K562 (cell line): ENCODE results near the gene PROM2. TPM values are rescaled to one million over a fixed set of nuclear protein-coding genes. Genes with fewer than 3 reads are reported as not detected.

Experiments
- ATAC-seq: fragments of 200-7000 bp; cut with Tn5 transposase; 3 replicates; pipeline ENCODE4 v1.9.1; 2020; ENCODE audit warnings: moderate library complexity
- BruUV-seq: library from RNA; stranded (reverse); fragments of 400-500 nt; replicated peaks from 2 replicates; lab custom pipeline; 2021; lab: Mats Ljungman, UMichigan
- CTCF ChIA-PET: fragments of 300-600 bp; formaldehyde crosslinking; extraction: SDS; loops from one replicate; lab custom pipeline; 2021; ENCODE audit warnings: low intra/inter-chr PET ratio; lab: Yijun Ruan, JAX
- POLR2A ChIA-PET: fragments of 300-600, 350-650 bp; sonication (Branson Sonifier 250); formaldehyde crosslinking; extraction: SDS; loops from one replicate; lab custom pipeline; 2021; ENCODE audit warnings: antibody characterized with exemption, inconsistent platforms; lab: Yijun Ruan, JAX
- DNase-seq, 4 experiments: peaks; one replicate each; pipeline versions ENCODE4 v3.0.0 to v3.0.0-alpha.2; 2011 to 2018; ENCODE audit warnings: low spot score in 3 of 4, mixed read lengths in 3 of 4; ENCODE audit errors: extremely low read depth in 1 of 4
- FAIRE-seq: peaks from 2 replicates; lab custom pipeline; 2011; peaks lifted over from hg19 to GRCh38; lab: Jason Lieb, UNC
- H2AFZ ChIP-seq: 2 replicates; pipeline ENCODE4 v1.6.0; 2011; ENCODE audit warnings: low read depth, low read length, control low read depth, inconsistent platforms
- H3K27ac ChIP-seq: fragments of 200-600 bp; 3 replicates; pipeline ENCODE4 v1.8.0; 2011; ENCODE audit warnings: low read depth, mild to moderate bottlenecking, control low read depth, inconsistent platforms, low read length, moderate library complexity, mixed read lengths; ENCODE audit errors: extremely low read depth
- H3K27me3 ChIP-seq, 2 experiments: fragments of 300-600 bp in 1 of 2; 2 replicates in 1 of 2; 3 replicates in 1 of 2; pipeline versions ENCODE4 v1.6.0 to v1.8.0; 2011; ENCODE audit warnings: inconsistent platforms in 2 of 2, low read length in 2 of 2, mild to moderate bottlenecking in 1 of 2, mixed read lengths in 1 of 2, moderate library complexity in 1 of 2; ENCODE audit not compliant: control insufficient read depth in 2 of 2, insufficient read depth in 2 of 2
- H3K36me3 ChIP-seq: fragments of 300-600 bp; 3 replicates; pipeline ENCODE4 v1.8.0; 2011; ENCODE audit warnings: mild to moderate bottlenecking, low read length, inconsistent platforms; ENCODE audit not compliant: control insufficient read depth, insufficient read depth
- H3K4me1 ChIP-seq, 2 experiments: fragments of 200-600 bp in 1 of 2; replicated peaks in 1 of 2; 2 replicates in 1 of 2; 3 replicates in 1 of 2; pipeline versions ENCODE4 v1.5.1 to v1.8.0; 2011; ENCODE audit warnings: inconsistent platforms in 2 of 2, low read length in 2 of 2, mild to moderate bottlenecking in 1 of 2, mixed read lengths in 1 of 2, moderate library complexity in 1 of 2; ENCODE audit not compliant: control insufficient read depth in 2 of 2, insufficient read depth in 2 of 2
- H3K4me2 ChIP-seq: 2 replicates; pipeline ENCODE4 v1.6.1; 2011; ENCODE audit warnings: low read length, control low read depth, inconsistent platforms, mixed read lengths; ENCODE audit not compliant: insufficient read depth
- H3K4me3 ChIP-seq: fragments of 200-600 bp; sonication (generic), shearing (Covaris generic); 2 replicates; pipeline ENCODE4 v1.5.1; 2016; ENCODE audit warnings: control low read depth, inconsistent platforms
- H3K79me2 ChIP-seq: fragments of 200-600 bp; 3 replicates; pipeline ENCODE4 v1.8.0; 2011; ENCODE audit warnings: low read length, inconsistent platforms; ENCODE audit not compliant: control insufficient read depth, insufficient read depth
- H3K9ac ChIP-seq, 2 experiments: 2 replicates each; pipeline versions ENCODE4 v1.6.0 to v1.6.1; 2011; ENCODE audit warnings: low read depth in 2 of 2, low read length in 2 of 2, control low read depth in 1 of 2, inconsistent platforms in 1 of 2, mild to moderate bottlenecking in 1 of 2, mixed read lengths in 1 of 2; ENCODE audit not compliant: insufficient read depth in 1 of 2
- H3K9me1 ChIP-seq: one replicate; pipeline ENCODE4 v1.6.0; 2011; ENCODE audit warnings: inconsistent platforms, mild to moderate bottlenecking, low read length, moderate library complexity; ENCODE audit not compliant: control insufficient read depth, insufficient read depth
- H3K9me3 ChIP-seq: replicated peaks from 2 replicates; pipeline ENCODE4 v1.5.1; 2011; ENCODE audit warnings: low read depth, low read length, inconsistent platforms; ENCODE audit not compliant: control insufficient read depth, insufficient read depth
- H4K20me1 ChIP-seq: replicated peaks from 2 replicates; pipeline ENCODE4 v1.6.1; 2011; ENCODE audit warnings: low read length, inconsistent platforms, mixed read lengths; ENCODE audit not compliant: control insufficient read depth, insufficient read depth
- ETS2 ChIP-seq: IDR thresholded peaks from 2 replicates; pipeline ENCODE4 v1.6.1; 2016; ENCODE audit warnings: borderline replicate concordance, missing genetic modification characterization, mild to moderate bottlenecking, moderate library complexity, missing compliant biosample characterization; ENCODE audit not compliant: poor library complexity, severe bottlenecking
- HDAC1 ChIP-seq, 2 experiments: fragments of 450-650 bp; IDR thresholded peaks; 2 replicates each; pipeline ENCODE4 v1.6.1; 2016 to 2017; ENCODE audit warnings: inconsistent platforms in 1 of 2, mild to moderate bottlenecking in 1 of 2, moderate library complexity in 1 of 2
- HMG20A ChIP-seq: fragments of 450-650 bp; formaldehyde crosslinking; conservative IDR thresholded peaks from 2 replicates; pipeline ENCODE4 v1.4.0; 2020; ENCODE audit warnings: mild to moderate bottlenecking, mixed read lengths
- L3MBTL2 ChIP-seq: fragments of 450-650 bp; IDR thresholded peaks from 2 replicates; pipeline ENCODE4 v1.6.1; 2016; ENCODE audit warnings: mild to moderate bottlenecking, moderate library complexity
- TCF15 ChIP-seq: fragments of 250-450 bp; sonication (Bioruptor Pico); IDR thresholded peaks from 2 replicates; pipeline ENCODE4 v1.8.0; 2022; ENCODE audit warnings: moderate library complexity, mild to moderate bottlenecking, inconsistent platforms
- TCF3 ChIP-seq: sonication (generic); formaldehyde crosslinking; IDR thresholded peaks from 2 replicates; pipeline ENCODE4 v1.4.0; 2020; ENCODE audit warnings: mild to moderate bottlenecking, missing genetic modification reagents
- XRCC3 ChIP-seq: fragments of 450-650 bp; IDR thresholded peaks from 2 replicates; pipeline ENCODE4 v1.6.1; 2017; ENCODE audit warnings: mild to moderate bottlenecking, moderate library complexity
- ZNF140 ChIP-seq: fragments of 250-450 bp; sonication (Bioruptor Pico); IDR thresholded peaks from 2 replicates; pipeline ENCODE4 v1.8.0; 2021; ENCODE audit warnings: moderate library complexity, mild to moderate bottlenecking, inconsistent platforms
- ZNF232 ChIP-seq: sonication (generic); formaldehyde crosslinking; IDR thresholded peaks from 2 replicates; pipeline ENCODE4 v1.8.0; 2022; ENCODE audit warnings: mild to moderate bottlenecking, missing genetic modification reagents
- ZNF696 ChIP-seq: fragments of 250-450 bp; sonication (Bioruptor Pico); conservative IDR thresholded peaks from 2 replicates; pipeline ENCODE4 v1.4.0; 2020; ENCODE audit warnings: mild to moderate bottlenecking, moderate library complexity
- ZNF766 ChIP-seq: fragments of 200-800 bp; sonication (Bioruptor generic); conservative IDR thresholded peaks from 2 replicates; pipeline ENCODE4 v1.6.1; 2016; ENCODE audit warnings: missing genetic modification characterization, missing compliant biosample characterization
- WGBS: fragments of 100-300 bp; shearing (Covaris generic); methylation state at CpG from one replicate; pipeline ENCODE4 v1.1.6; 2016; ENCODE audit warnings: low coverage, mixed read lengths; ENCODE audit not compliant: insufficient coverage; ENCODE audit errors: missing lambda C conversion rate; 5-methylcytosine and 5-hydroxymethylcytosine counted together
- in situ Hi-C: fragments of 300-500 bp; cut with MboI; formaldehyde crosslinking; loops from 4 replicates; pipeline ENCODE4 v1.15.0; 2018; ENCODE audit warnings: inconsistent platforms, mixed read lengths
- intact Hi-C: fragments of 100-400 bp; cut with micrococcal nuclease; formaldehyde crosslinking; loops from 2 replicates; pipeline ENCODE4 v1.14.2; 2022
- polyA plus RNA-seq, 8 experiments: library from polyadenylated mRNA; depleted of rRNA in 4 of 8; stranded (reverse) in 5 of 8; unstranded in 3 of 8; fragments of >200 nt; fragmentation: Nextera tagmentation in 2 of 8; fragmentation: Illumina TruSeq in 1 of 8; extraction: Ambion mirVana in 2 of 8; extraction: Trizol in 1 of 8; gene quantifications; 2 replicates each; pipeline versions ENCODE4 v1.2.1 to v1.2.3, GENCODE V29; 2011 to 2014; ENCODE audit warnings: inconsistent platforms in 1 of 8, missing spikeins in 1 of 8
- total RNA-seq, 7 experiments: library from RNA; depleted of rRNA in 6 of 7; stranded (reverse); fragments of >200 nt in 6 of 7; fragmentation: Illumina TruSeq in 2 of 7; extraction: Trizol in 2 of 7; gene quantifications; 2 replicates each; pipeline versions ENCODE4 v1.2.1 to v1.2.3, GENCODE V29; 2011 to 2021; ENCODE audit warnings: low replicate concordance in 1 of 7
- TF ChIP-seq, protein P1 (sequence below): fragments of 250-450 bp; sonication (Bioruptor Pico); IDR thresholded peaks from 2 replicates; pipeline ENCODE4 v1.8.0; 2021; ENCODE audit warnings: mild to moderate bottlenecking, moderate library complexity
- TF ChIP-seq, protein P2 (sequence below): fragments of 250-450 bp; sonication (Bioruptor Pico); IDR thresholded peaks from 2 replicates; pipeline ENCODE4 v1.5.1; 2021; ENCODE audit warnings: mild to moderate bottlenecking

The PROM2 gene
- total and polyA plus RNA-seq, 9 of the 15 experiments (the other 6 are each of a cell fraction or from before 2014, with no cell fraction given), result not detected

- Histone ChIP-seq H3K27me3 (peaks cover 3 to 44% of the 10 kb centered on the region in 2 experiments; a peak in 3 of 5 replicates), H3K79me2 (no peaks in the 10 kb centered on the region), H3K9ac (no peak overlapping the region), H4K20me1 (no peaks in the 10 kb centered on the region), H3K9me3 (no peaks in the 10 kb centered on the region), H3K4me2 (no peak overlapping the region), H3K4me1 (no peaks in the 10 kb centered on the region), H3K36me3 (no peaks in the 10 kb centered on the region), H3K27ac (no peak overlapping the region), H3K4me3 (no peak overlapping the region), H2AFZ (no peak overlapping the region), H3K9me1 (no peaks in the 10 kb centered on the region)
- intact Hi-C loops (no loop called here), in situ Hi-C loops (no loop called here)
- ChIA-PET CTCF (no interaction called here), POLR2A (no interaction called here)
- WGBS, result 3% methylated on average over 17 of the region's 19 CpGs
- TF ChIP-seq ZNF696, result no peak
- TF ChIP-seq ZNF140 (CRISPR knock-in tag), result no peak
- no peak for TF ChIP-seq HDAC1 (IDR thresholded peaks at IDR 0.05)
- FAIRE-seq (no peak), DNase-seq (no peak), ATAC-seq (no peak)
- no TSS peak for BruUV-seq
Observed at GRCh38 chr2:95294579-95295250, 20.5 kb downstream of the PROM2 start.

GRCh38 chr2:95295376-95295775 is 21.1 kb downstream of the PROM2 start:
- Histone ChIP-seq H3K9me1 (no peaks in the 10 kb centered on the region), H3K27me3 (peaks cover 3 to 48% of the 10 kb centered on the region in 2 experiments; a peak in 3 of 5 replicates), H3K79me2 (no peaks in the 10 kb centered on the region), H3K4me3 (no peak overlapping the region), H3K36me3 (no peaks in the 10 kb centered on the region), H2AFZ (no peak overlapping the region), H3K4me2 (no peak overlapping the region), H4K20me1 (no peaks in the 10 kb centered on the region), H3K9me3 (no peaks in the 10 kb centered on the region), H3K27ac (no peak overlapping the region), H3K4me1 (no peaks in the 10 kb centered on the region; a peak in 1 of 5 replicates), H3K9ac (no peak overlapping the region)
- FAIRE-seq (no peak), DNase-seq (no peak), ATAC-seq (no peak)
- CTCF ChIA-PET, result no interaction called here
- intact Hi-C loops, result no loop called here
- WGBS, result 2% methylated on average over 6 of the region's 6 CpGs
- no TSS peak for BruUV-seq
- in situ Hi-C loops, result no loop called here
- POLR2A ChIA-PET, result no interaction called here
- TF ChIP-seq L3MBTL2, result no peak
- TF ChIP-seq, protein P1, sequence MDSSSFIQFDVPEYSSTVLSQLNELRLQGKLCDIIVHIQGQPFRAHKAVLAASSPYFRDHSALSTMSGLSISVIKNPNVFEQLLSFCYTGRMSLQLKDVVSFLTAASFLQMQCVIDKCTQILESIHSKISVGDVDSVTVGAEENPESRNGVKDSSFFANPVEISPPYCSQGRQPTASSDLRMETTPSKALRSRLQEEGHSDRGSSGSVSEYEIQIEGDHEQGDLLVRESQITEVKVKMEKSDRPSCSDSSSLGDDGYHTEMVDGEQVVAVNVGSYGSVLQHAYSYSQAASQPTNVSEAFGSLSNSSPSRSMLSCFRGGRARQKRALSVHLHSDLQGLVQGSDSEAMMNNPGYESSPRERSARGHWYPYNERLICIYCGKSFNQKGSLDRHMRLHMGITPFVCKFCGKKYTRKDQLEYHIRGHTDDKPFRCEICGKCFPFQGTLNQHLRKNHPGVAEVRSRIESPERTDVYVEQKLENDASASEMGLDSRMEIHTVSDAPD (CRISPR knock-in tag), result no peak
- no peak for TF ChIP-seq ETS2 (tag)
- no peak for TF ChIP-seq ZNF766 (CRISPR knock-in tag)
- TF ChIP-seq, protein P2, sequence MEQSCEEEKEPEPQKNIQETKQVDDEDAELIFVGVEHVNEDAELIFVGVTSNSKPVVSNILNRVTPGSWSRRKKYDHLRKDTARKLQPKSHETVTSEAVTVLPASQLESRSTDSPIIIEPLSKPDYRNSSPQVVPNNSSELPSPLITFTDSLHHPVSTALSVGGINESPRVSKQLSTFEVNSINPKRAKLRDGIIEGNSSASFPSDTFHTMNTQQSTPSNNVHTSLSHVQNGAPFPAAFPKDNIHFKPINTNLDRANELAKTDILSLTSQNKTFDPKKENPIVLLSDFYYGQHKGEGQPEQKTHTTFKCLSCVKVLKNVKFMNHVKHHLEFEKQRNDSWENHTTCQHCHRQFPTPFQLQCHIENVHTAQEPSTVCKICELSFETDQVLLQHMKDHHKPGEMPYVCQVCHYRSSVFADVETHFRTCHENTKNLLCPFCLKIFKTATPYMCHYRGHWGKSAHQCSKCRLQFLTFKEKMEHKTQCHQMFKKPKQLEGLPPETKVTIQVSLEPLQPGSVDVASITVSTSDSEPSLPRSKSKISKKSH (CRISPR knock-in tag), result no peak
- no peak for TF ChIP-seq HMG20A (CRISPR knock-in tag)
- no peak for TF ChIP-seq TCF3
- TF ChIP-seq XRCC3, result no peak
- TF ChIP-seq TCF15 (CRISPR knock-in tag), result no peak
- TF ChIP-seq ZNF232 (CRISPR knock-in tag), result no peak
